HCT116 (cell line): ENCODE measurements around the gene NR2F2. TPM values are rescaled to one million over a fixed set of nuclear protein-coding genes. Genes with fewer than 3 reads are reported as not detected.

Experiments used
- ATAC-seq: fragments of 200-7000 bp; cut with Tn5 transposase; 2 replicates; pipeline ENCODE4 v1.9.1; 2020; ENCODE audit warnings: mild to moderate bottlenecking, moderate library complexity
- BruUV-seq: library from RNA; stranded (reverse); fragments of 400-500 nt; replicated peaks from 2 replicates; lab custom pipeline; 2021; lab: Mats Ljungman, UMichigan
- CTCF ChIA-PET: fragments of 300-600 bp; sonication (Branson Sonifier 250); formaldehyde crosslinking; loops from one replicate; lab custom pipeline; 2021; ENCODE audit warnings: antibody characterized with exemption; lab: Charles Lee
- POLR2A ChIA-PET: fragments of 300-600, 350-600 bp; sonication (Branson Sonifier 250); formaldehyde crosslinking; loops from one replicate; lab custom pipeline; 2021; ENCODE audit warnings: antibody characterized with exemption; lab: Charles Lee
- RAD21 ChIA-PET, 2 experiments: fragments of 300-600 bp; sonication (Branson Sonifier 250); formaldehyde crosslinking; loops; one replicate each; lab custom pipeline; 2023; ENCODE audit warnings: low total read pairs in 2 of 2; ENCODE audit not compliant: uncharacterized antibody in 2 of 2, unreplicated experiment in 2 of 2, low non-redundant PET in 1 of 2; lab: Charles Lee
- DNase-seq: peaks from one replicate; pipeline ENCODE4 v3.0.0-alpha.2; 2010; ENCODE audit warnings: low read depth, low spot score
- H2AFZ ChIP-seq: fragments of 200-600 bp; shearing (Covaris generic), sonication (generic); 2 replicates; pipeline ENCODE4 v1.6.1; 2017; ENCODE audit warnings: low read depth, mixed run types, mixed read lengths, antibody characterized with exemption, low read length; ENCODE audit not compliant: poor library complexity, severe bottlenecking
- H3K27ac ChIP-seq: 2 replicates; pipeline ENCODE4 v1.5.1; 2012; ENCODE audit warnings: low read depth, low read length
- H3K27me3 ChIP-seq: fragments of 200-600 bp; sonication (generic); 2 replicates; pipeline ENCODE4 v1.6.1; 2016; ENCODE audit warnings: mixed run types, low read length, mixed read lengths; ENCODE audit not compliant: insufficient read depth
- H3K36me3 ChIP-seq, 2 experiments: fragments of 200-500 bp in 1 of 2; fragments of 200-600 bp in 1 of 2; sonication (Bioruptor generic) in 1 of 2; sonication (generic) in 1 of 2; 2 replicates each; pipeline versions ENCODE4 v1.5.1 to v1.6.1; 2014 to 2016; ENCODE audit warnings: low read length in 2 of 2, inconsistent platforms in 1 of 2, mixed read lengths in 1 of 2, mixed run types in 1 of 2; ENCODE audit not compliant: insufficient read depth in 2 of 2, control insufficient read depth in 1 of 2
- H3K4me1 ChIP-seq, 2 experiments: fragments of 200-600 bp in 1 of 2; sonication (generic) in 1 of 2; 2 replicates each; pipeline versions ENCODE4 v1.5.1 to v1.6.1; 2012 to 2017; ENCODE audit warnings: low read length in 2 of 2, inconsistent platforms in 1 of 2, mild to moderate bottlenecking in 1 of 2, mixed read lengths in 1 of 2, mixed run types in 1 of 2, moderate library complexity in 1 of 2; ENCODE audit not compliant: insufficient read depth in 2 of 2, control insufficient read depth in 1 of 2
- H3K4me2 ChIP-seq: fragments of 200-600 bp; sonication (generic); 2 replicates; pipeline ENCODE4 v1.6.1; 2017; ENCODE audit warnings: mixed run types, low read length, mixed read lengths
- H3K4me3 ChIP-seq, 2 experiments: fragments of 200-600 bp in 1 of 2; sonication (generic) in 1 of 2; replicated peaks in 1 of 2; 2 replicates each; pipeline ENCODE4 v1.5.1; 2011 to 2016; ENCODE audit warnings: low read length in 2 of 2, control low read depth in 1 of 2, low read depth in 1 of 2, mild to moderate bottlenecking in 1 of 2, mixed read lengths in 1 of 2, mixed run types in 1 of 2
- H3K79me2 ChIP-seq: fragments of 200-600 bp; sonication (generic); 2 replicates; pipeline ENCODE4 v1.6.1; 2017; ENCODE audit warnings: mild to moderate bottlenecking, mixed run types, low read length, moderate library complexity, mixed read lengths; ENCODE audit not compliant: insufficient read depth
- H3K9ac ChIP-seq: fragments of 200-600 bp; sonication (generic); 2 replicates; pipeline ENCODE4 v1.6.1; 2016; ENCODE audit warnings: low read length, mixed read lengths
- H3K9me2 ChIP-seq: fragments of 200-600 bp; sonication (generic), shearing (Covaris generic); 2 replicates; pipeline ENCODE4 v1.6.1; 2017; ENCODE audit warnings: mixed run types, mild to moderate bottlenecking, moderate library complexity; ENCODE audit not compliant: insufficient read depth
- H3K9me3 ChIP-seq, 2 experiments: fragments of 200-500 bp in 1 of 2; fragments of 200-600 bp in 1 of 2; sonication (Bioruptor generic) in 1 of 2; sonication (generic) in 1 of 2; 2 replicates each; pipeline ENCODE4 v1.6.1; 2014 to 2017; ENCODE audit warnings: low read length in 2 of 2, mixed read lengths in 2 of 2, inconsistent platforms in 1 of 2, low read depth in 1 of 2, mild to moderate bottlenecking in 1 of 2, mixed run types in 1 of 2, moderate library complexity in 1 of 2; ENCODE audit not compliant: control insufficient read depth in 1 of 2, insufficient read depth in 1 of 2
- H4K20me1 ChIP-seq: fragments of 200-600 bp; sonication (generic), shearing (Covaris generic); 2 replicates; pipeline ENCODE4 v1.6.1; 2017; ENCODE audit warnings: mixed run types, mild to moderate bottlenecking, moderate library complexity; ENCODE audit not compliant: insufficient read depth
- CBX3 ChIP-seq: IDR thresholded peaks from 2 replicates; pipeline ENCODE4 v1.6.1; 2012; ENCODE audit warnings: low read depth
- EGR1 ChIP-seq: IDR thresholded peaks from 2 replicates; pipeline ENCODE4 v1.6.1; 2012; ENCODE audit warnings: low read depth
- ELF1 ChIP-seq: IDR thresholded peaks from 2 replicates; pipeline ENCODE4 v1.6.1; 2012; ENCODE audit warnings: low read depth, borderline replicate concordance
- EZH2 ChIP-seq: fragments of 200-600 bp; sonication (generic); IDR thresholded peaks from 2 replicates; pipeline ENCODE4 v1.6.1; 2017; ENCODE audit warnings: antibody characterized with exemption, mixed run types
- EZH2phosphoT487 ChIP-seq: fragments of 200-600 bp; IDR thresholded peaks from 2 replicates; pipeline ENCODE4 v1.6.1; 2018; ENCODE audit warnings: antibody characterized with exemption, borderline replicate concordance
- FOSL1 ChIP-seq: IDR thresholded peaks from 2 replicates; pipeline ENCODE4 v1.6.1; 2012; ENCODE audit warnings: low read depth
- POLR2A ChIP-seq: IDR thresholded peaks from 2 replicates; pipeline ENCODE4 v1.7.0; 2011; ENCODE audit warnings: borderline replicate concordance; ENCODE audit not compliant: insufficient read depth, insufficient read length; ENCODE audit errors: extremely low read depth
- POLR2AphosphoS5 ChIP-seq: IDR thresholded peaks from 2 replicates; pipeline ENCODE4 v1.6.1; 2011; ENCODE audit warnings: mild to moderate bottlenecking, low read depth, low read length, moderate library complexity
- RAD21 ChIP-seq: IDR thresholded peaks from 2 replicates; pipeline ENCODE4 v1.6.1; 2012; ENCODE audit warnings: low read depth, mild to moderate bottlenecking
- SRF ChIP-seq: IDR thresholded peaks from 2 replicates; pipeline ENCODE4 v1.6.1; 2012; ENCODE audit warnings: low read depth
- TCF7L2 ChIP-seq: IDR thresholded peaks from 2 replicates; pipeline ENCODE4 v1.7.0; 2011; ENCODE audit warnings: borderline replicate concordance, inconsistent platforms; ENCODE audit not compliant: insufficient read depth, insufficient read length; ENCODE audit errors: extremely low read depth
- ZFX ChIP-seq: fragments of 450-650 bp; IDR thresholded peaks from 2 replicates; pipeline ENCODE4 v1.6.1; 2017
- ZNF274 ChIP-seq: fragments of 200-500 bp; sonication (Bioruptor generic); IDR thresholded peaks from 2 replicates; pipeline ENCODE4 v1.6.1; 2014; ENCODE audit warnings: mild to moderate bottlenecking, low read depth, low read length, inconsistent platforms
- intact Hi-C: fragments of 100-400 bp; cut with micrococcal nuclease; formaldehyde crosslinking; loops from 2 replicates; pipeline ENCODE4 v1.10.0; 2022
- total RNA-seq: library from RNA; stranded (reverse); gene quantifications from one replicate; pipeline ENCODE4 v1.2.1, GENCODE V29; 2021; ENCODE audit not compliant: unreplicated experiment
- TF ChIP-seq, protein P1 (sequence below): IDR thresholded peaks from 2 replicates; pipeline ENCODE4 v1.6.1; 2012
- TF ChIP-seq, protein P2 (sequence below): IDR thresholded peaks from 2 replicates; pipeline ENCODE4 v1.6.1; 2011; ENCODE audit warnings: mild to moderate bottlenecking, low read length, moderate library complexity; ENCODE audit not compliant: insufficient replicate concordance; ENCODE audit errors: extremely low read depth
- TF ChIP-seq, protein P3 (sequence below), 3 experiments: fragments of 200-600 bp in 1 of 3; sonication (generic) in 1 of 3; IDR thresholded peaks in 2 of 3; conservative IDR thresholded peaks in 1 of 3; 2 replicates each; pipeline ENCODE4 v1.5.1; 2012 to 2017; ENCODE audit warnings: low read depth in 2 of 3, low read length in 2 of 3, antibody characterized with exemption in 1 of 3, borderline replicate concordance in 1 of 3, control low read depth in 1 of 3, mild to moderate bottlenecking in 1 of 3, mixed read lengths in 1 of 3, mixed run types in 1 of 3, moderate library complexity in 1 of 3; ENCODE audit not compliant: insufficient read depth in 1 of 3
- TF ChIP-seq, protein P4 (sequence below): IDR thresholded peaks from 2 replicates; pipeline ENCODE4 v1.6.1; 2012
- TF ChIP-seq, protein P5 (sequence below): IDR thresholded peaks from 2 replicates; pipeline ENCODE4 v1.6.1; 2012; ENCODE audit warnings: low read depth

Gene NR2F2
- total RNA-seq, 1 experiment from 2014 or later: 61.4 TPM

DNA sequence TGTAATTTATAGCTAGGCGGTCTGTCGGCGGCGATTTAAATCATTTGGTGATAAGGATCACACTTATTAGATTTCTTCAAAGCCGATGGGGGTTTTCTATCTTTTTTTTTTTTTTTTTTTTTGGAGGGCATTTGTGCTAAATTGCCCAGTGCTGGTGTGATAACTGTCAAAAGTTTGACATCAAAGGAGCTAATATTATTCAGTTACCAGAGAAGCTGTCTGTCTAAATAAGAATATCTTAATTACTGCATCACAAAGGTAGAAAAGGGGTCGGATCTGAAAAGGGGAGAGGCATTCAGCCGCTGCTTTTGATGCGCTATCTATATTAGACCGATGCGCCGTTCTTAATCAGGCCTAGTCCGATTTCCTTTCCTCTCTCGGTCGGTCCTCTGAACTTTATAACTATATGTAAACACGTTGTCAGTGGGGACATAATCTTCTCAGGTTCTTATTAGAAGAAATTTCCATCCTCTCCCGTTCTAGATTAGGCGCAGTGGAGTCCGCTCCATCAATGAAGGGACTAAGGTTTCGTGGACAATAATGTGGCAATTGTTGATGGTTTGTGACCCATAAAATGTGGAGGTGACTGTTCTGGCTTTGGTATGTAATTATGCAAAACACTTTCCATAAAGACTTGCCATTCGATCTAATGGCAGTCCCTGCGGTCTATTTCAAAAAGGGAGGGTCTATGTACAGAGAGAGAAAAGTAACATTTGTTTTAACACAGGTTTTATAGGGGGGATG is 31.7 kb downstream of the NR2F2 start:
- Histone ChIP-seq H3K9me2 (no peaks in the 10 kb centered on the region), H3K4me2 (no peak overlapping the region), H3K79me2 (no peaks in the 10 kb centered on the region), H3K27ac (no peak overlapping the region), H3K4me3 (no peak overlapping the region), H3K9ac (no peak overlapping the region), H3K9me3 (no peaks in the 10 kb centered on the region), H2AFZ (no peak overlapping the region), H3K36me3 (no peaks in the 10 kb centered on the region), H3K4me1 (peaks cover 0 to 4% of the 10 kb centered on the region in 2 experiments; a peak in 2 of 4 replicates), H3K27me3 (no peaks in the 10 kb centered on the region), H4K20me1 (no peaks in the 10 kb centered on the region)
- intact Hi-C loops: no loop called here
- no TSS peak for BruUV-seq
- TF ChIP-seq POLR2A: no peak
- TF ChIP-seq, protein P1, sequence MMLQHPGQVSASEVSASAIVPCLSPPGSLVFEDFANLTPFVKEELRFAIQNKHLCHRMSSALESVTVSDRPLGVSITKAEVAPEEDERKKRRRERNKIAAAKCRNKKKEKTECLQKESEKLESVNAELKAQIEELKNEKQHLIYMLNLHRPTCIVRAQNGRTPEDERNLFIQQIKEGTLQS: no peak
- no peak for TF ChIP-seq ZFX
- no peak for TF ChIP-seq SRF
- TF ChIP-seq ZNF274: no peak
- TF ChIP-seq, protein P2, sequence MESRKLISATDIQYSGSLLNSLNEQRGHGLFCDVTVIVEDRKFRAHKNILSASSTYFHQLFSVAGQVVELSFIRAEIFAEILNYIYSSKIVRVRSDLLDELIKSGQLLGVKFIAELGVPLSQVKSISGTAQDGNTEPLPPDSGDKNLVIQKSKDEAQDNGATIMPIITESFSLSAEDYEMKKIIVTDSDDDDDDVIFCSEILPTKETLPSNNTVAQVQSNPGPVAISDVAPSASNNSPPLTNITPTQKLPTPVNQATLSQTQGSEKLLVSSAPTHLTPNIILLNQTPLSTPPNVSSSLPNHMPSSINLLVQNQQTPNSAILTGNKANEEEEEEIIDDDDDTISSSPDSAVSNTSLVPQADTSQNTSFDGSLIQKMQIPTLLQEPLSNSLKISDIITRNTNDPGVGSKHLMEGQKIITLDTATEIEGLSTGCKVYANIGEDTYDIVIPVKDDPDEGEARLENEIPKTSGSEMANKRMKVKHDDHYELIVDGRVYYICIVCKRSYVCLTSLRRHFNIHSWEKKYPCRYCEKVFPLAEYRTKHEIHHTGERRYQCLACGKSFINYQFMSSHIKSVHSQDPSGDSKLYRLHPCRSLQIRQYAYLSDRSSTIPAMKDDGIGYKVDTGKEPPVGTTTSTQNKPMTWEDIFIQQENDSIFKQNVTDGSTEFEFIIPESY: no peak
- TF ChIP-seq, protein P3, sequence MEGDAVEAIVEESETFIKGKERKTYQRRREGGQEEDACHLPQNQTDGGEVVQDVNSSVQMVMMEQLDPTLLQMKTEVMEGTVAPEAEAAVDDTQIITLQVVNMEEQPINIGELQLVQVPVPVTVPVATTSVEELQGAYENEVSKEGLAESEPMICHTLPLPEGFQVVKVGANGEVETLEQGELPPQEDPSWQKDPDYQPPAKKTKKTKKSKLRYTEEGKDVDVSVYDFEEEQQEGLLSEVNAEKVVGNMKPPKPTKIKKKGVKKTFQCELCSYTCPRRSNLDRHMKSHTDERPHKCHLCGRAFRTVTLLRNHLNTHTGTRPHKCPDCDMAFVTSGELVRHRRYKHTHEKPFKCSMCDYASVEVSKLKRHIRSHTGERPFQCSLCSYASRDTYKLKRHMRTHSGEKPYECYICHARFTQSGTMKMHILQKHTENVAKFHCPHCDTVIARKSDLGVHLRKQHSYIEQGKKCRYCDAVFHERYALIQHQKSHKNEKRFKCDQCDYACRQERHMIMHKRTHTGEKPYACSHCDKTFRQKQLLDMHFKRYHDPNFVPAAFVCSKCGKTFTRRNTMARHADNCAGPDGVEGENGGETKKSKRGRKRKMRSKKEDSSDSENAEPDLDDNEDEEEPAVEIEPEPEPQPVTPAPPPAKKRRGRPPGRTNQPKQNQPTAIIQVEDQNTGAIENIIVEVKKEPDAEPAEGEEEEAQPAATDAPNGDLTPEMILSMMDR (IDR thresholded peaks at IDR 0.05 in 2 of 3, conservative IDR thresholded peaks at IDR 0.05 in 1 of 3; ENCODE audit: borderline replicate concordance in 1 of 3, insufficient read depth in 1 of 3, low read depth in 2 of 3, low read length in 2 of 3): no peak
- TF ChIP-seq FOSL1: no peak
- no peak for TF ChIP-seq TCF7L2
- TF ChIP-seq CBX3: no peak
- no peak for TF ChIP-seq POLR2AphosphoS5
- no peak for TF ChIP-seq EZH2phosphoT487
- TF ChIP-seq, protein P4, sequence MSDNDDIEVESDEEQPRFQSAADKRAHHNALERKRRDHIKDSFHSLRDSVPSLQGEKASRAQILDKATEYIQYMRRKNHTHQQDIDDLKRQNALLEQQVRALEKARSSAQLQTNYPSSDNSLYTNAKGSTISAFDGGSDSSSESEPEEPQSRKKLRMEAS: no peak
- TF ChIP-seq, protein P5, sequence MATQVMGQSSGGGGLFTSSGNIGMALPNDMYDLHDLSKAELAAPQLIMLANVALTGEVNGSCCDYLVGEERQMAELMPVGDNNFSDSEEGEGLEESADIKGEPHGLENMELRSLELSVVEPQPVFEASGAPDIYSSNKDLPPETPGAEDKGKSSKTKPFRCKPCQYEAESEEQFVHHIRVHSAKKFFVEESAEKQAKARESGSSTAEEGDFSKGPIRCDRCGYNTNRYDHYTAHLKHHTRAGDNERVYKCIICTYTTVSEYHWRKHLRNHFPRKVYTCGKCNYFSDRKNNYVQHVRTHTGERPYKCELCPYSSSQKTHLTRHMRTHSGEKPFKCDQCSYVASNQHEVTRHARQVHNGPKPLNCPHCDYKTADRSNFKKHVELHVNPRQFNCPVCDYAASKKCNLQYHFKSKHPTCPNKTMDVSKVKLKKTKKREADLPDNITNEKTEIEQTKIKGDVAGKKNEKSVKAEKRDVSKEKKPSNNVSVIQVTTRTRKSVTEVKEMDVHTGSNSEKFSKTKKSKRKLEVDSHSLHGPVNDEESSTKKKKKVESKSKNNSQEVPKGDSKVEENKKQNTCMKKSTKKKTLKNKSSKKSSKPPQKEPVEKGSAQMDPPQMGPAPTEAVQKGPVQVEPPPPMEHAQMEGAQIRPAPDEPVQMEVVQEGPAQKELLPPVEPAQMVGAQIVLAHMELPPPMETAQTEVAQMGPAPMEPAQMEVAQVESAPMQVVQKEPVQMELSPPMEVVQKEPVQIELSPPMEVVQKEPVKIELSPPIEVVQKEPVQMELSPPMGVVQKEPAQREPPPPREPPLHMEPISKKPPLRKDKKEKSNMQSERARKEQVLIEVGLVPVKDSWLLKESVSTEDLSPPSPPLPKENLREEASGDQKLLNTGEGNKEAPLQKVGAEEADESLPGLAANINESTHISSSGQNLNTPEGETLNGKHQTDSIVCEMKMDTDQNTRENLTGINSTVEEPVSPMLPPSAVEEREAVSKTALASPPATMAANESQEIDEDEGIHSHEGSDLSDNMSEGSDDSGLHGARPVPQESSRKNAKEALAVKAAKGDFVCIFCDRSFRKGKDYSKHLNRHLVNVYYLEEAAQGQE: no peak
- TF ChIP-seq EZH2: no peak
- TF ChIP-seq RAD21: no peak
- no peak for TF ChIP-seq ELF1
- no peak for TF ChIP-seq EGR1
- ChIA-PET CTCF (no interaction called here), RAD21 (no interaction called here), POLR2A (no interaction called here)
- no peak for DNase-seq
- ATAC-seq: no peak
